Islet precursor cell (in vitro differentiated cells): ENCODE measurements around the gene SZRD1.

Experiments used
- DNase-seq: peaks from one replicate; pipeline ENCODE4 v3.0.0-alpha.2; 2018

SZRD1 gene

DNA sequence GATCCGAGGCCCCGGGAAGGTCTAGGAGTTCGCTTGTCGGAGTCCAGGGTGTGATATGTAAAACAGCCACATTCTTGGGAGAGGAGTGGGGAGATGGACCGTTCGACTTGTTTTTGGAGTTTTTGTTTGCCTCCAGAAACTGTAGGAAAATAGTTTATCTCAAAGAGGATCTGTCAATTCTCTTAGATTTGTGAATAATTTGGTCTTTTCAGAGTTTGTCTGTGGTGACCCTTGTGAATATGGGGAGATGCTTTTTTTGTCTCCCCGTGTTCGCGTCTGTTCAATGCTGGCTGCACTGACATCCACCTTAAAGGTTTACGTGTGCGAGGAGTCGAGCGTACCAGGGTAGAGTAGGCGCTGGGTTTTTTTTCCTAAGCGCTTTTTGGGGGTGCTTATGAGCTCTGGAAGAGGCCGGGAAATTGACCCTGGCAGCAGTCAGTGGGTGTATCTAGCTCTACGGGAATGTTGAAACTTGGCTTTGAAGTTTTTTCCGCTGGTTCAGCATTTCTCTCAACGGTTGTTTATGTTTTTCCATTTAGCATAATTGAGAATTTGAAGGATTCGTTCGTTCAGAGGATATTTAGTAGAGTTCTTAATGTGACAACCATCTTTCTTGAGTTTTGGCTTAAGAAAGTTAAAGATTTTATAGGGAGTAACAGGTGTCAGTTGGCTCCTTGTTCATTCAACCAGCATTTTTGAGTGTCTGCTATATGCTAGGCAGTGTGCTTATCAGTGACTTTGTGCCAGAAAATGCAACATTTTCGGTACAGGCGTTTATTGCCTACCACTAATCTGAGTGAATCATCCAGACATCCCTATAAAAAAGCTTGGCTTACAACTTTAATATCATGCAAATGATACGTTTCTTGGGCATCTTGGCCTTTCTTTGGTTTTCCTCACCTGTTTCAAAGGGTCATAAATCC, 1.2 kb downstream of the SZRD1 start:
- DNase-seq, result no peak

DNA sequence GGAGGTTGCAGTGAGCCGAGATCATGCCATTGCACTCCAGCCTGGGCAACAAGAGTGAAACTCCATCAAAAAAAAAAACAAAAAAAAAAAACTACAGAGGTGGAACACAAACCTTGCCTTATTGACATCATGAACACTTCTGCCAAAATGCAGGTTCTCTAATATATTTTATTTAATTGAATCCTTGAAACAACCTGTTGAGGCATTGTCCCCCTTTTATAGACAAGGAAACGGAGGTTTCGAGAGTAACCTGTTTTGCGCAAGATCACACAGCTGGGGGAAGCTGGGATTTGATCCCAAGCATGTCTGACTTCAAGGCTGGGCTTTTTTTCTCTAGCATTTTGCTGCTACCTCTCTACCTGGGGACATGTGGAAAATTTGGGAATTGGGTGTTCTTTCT, 2.8 kb downstream of the SZRD1 start:
- no peak for DNase-seq

DNA sequence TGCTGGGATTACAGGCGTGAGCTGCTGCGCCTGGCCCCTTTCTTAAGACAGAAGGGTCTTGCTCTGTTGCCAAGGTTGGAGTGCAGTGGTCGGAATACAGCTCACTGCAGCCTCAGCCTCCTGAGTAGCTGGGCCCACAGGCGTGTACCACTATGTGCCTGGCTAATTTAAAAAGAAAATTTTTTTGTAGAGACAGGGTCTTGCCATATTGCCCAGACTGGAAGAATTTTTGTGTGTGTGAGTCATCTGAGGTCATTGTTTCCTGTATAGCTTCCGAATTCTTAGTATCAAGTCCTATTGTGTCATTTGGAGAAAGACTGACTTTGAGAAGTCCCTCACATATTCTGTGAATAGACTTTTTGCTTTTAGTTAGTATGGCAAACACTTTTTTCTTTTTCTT, 4.7 kb downstream of the SZRD1 start:
- DNase-seq, result no peak

DNA sequence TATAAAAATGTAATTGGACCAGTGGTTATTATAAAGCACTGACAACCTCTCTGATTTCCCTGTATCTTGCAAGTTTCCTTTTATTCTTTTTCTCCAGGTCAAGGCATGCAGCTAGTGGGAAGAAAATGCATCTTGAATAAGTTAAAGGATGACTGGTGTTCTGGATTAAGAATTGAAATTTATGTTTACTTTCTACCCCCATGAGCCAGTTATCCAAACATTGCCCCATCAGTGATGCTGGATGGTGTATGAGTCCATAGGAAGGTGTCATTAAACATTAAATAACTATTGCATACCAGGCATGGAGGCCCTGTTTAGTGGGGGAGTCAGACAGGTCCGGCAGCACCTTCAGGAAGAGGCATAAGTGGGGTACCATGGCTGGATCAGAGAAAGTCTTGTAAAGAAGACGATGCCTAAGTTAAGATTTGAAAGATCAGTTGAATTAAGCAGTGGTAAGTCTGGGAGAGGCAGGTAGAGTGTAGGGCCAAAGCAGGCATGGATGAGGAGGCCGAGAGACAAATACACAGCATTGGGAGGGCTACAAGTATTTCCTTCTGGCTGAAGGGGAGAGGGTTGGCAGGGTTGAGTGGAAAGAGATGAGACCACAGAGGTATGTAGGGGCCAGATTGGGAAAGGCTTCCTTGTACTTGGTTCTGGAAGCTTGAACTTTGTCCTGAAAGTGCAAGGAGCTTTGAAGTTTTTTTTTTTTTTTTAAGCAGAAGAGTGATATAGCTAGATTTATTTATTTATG, 5.7 kb downstream of the SZRD1 start:
- no peak for DNase-seq

DNA sequence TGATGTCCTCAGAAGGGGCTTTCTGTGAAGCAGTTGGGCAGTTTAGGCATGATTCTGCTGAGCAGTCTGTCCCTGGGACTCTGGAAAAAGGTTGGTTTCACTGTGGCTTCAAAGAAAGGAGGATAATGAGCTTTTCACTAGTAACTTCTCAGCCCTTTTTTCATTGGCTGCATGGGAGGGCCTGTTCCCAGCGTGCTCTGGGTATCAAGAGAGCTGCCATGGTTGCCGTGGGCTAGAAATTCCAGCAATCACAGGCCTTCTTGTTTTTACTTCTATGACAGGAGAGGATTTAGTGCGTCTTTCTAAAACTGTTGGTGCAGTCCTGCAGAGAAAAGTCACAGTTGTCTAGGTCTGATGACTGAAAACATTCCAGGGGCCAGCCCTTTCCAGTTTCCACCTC, 7.2 kb downstream of the SZRD1 start:
- no peak for DNase-seq

DNA sequence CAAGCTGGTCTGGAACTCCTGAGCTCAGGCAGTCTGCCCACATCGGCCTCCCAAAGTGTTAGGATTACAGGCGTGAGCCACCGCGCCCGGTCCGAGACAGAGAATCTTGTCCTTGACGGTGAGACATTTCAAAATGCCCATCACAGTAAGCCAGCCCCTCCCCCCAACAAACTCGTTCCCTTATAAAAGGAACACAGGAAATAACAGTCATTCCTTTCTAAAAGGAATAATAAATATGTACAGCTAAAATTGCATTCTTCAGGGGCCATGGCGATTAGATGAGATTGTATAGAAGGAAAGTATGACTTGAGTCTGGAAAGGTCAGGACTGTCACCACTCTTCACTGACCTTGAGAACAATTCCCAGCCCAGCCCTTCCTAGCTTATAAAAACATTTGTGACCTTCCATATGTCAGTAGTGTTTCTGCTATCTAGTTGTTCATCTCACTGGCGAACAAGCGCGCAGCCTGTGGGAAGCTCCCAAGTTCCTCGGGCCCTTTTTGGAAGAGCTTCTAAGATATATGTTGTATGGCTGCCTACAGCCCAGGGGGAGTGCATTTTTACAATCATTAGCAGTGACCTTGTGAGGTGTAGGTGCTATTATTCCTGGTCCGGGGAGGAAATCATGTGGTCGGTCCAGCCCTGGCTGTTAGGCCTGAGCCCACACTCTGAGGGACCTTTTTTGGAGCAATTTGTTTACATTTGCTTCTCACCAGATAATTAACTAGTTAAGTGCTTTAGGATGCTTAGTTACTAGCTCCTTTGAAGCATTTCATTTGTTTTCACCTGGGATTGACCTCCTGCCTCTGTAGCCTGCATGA, 8.7 kb downstream of the SZRD1 start:
- DNase-seq, result no peak

DNA sequence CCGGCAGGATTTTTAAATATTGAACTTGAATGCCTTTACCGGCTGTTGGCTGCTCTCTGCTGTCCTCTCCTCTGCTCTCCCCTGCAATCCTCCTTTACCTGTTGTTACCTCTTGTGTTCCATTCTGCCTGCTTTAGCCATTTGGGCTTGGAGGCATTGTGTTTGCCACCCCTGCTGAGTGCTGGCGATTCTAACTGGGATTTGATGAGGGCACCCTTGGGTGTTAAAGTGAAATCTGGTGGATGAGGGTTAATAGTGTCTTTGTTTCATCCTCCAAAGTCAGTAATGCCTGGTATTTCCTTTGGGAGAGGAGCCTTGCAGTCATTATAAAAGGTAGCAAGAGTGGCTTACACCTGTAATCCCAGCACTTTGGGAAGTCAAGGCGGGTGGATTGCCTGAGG, 9.9 kb downstream of the SZRD1 start:
- no peak for DNase-seq

DNA sequence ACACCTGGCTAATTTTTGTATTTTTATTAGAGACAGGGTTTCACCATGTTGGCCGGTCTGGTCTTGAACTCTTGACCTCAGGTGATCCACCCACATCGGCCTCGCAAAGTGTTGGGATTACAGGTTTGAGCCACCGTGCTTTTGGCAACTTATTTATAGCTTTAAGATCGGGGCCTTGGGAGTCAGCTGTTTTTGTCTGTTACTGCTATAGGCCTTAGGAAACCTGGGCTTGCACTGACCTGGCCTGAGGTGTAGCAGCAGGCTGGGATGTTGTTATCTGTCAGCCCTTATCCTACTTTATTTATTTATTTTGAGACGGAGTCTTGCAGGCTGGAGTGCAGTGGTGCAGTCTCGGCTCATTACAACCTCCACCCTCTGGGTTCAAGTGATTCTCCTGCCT, 11.4 kb downstream of the SZRD1 start:
- no peak for DNase-seq

DNA sequence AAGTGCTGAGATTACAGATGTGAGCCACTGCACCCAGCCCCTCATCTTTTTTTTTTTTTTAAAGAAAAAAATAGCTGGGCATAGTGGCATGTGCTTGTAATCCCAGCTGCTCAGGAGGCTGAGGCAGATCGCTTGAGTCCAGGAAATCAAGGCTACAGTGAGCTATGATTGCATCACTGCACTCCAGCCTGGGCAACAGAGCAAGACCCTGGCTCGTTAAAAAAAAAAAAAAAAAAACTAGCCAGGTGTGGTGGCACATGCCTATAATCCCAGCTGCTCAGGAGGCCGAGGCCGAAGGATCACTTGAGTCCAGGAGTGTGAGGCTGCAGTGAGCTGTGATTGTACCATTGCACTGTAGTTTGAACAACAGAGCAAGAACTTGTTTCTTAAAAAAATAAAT, 13.8 kb downstream of the SZRD1 start:
- no peak for DNase-seq

DNA sequence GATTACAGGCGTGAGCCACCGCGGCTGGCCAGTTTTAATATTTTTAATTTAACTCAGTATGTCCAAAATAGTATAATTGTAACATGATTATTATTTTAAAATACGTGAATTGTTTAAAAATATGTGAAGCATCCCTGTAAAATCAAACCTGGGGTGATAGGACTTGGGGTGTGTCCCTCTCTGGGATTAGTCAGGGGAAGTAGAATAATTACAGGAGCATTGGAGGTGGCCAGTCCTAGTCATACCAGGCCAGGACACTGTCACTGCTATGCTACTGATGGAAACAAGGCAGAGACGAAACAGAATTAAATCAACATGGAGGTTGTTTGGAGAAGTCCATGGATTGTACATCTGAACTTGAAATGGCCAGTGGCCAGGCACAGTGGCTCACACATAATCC, 16.8 kb downstream of the SZRD1 start:
- no peak for DNase-seq

DNA sequence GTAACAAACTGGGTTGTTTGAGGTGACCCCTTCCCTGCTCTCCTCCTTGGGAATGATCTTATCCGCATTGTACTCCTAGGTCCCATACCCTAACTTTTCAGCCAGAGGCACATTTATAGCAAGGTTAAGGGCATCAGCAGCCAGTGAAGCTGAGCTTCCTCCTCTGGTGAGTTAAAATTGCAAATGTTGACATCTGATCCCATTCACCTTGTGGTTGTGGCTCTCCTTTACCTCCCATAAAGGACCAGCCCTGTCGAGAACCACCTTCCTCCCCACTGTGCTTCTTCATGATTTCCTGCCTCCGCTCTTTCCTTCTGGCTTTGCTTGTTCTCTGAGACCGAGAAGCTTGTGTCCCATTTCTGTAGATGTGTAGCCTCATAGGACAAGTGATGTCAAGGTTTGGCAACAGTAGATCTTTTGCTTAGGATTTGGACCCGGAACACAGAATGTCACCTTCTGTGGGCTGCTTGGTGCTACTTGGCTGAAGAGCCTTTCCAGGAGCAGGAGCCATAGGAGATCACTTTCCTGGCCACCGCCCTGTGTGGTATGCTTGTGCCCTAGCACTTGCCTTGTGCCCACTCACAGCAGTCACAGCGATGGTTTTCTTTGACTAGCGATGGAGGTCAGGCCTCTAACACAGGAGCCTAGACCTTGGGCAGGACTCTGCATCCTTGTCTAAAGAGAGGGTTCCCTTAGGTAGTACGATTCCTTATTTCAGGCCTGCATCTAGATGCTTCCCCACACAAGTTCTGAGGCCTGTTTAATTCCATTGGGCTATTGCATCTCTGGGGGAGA, 18.8 kb downstream of the SZRD1 start:
- no peak for DNase-seq

DNA sequence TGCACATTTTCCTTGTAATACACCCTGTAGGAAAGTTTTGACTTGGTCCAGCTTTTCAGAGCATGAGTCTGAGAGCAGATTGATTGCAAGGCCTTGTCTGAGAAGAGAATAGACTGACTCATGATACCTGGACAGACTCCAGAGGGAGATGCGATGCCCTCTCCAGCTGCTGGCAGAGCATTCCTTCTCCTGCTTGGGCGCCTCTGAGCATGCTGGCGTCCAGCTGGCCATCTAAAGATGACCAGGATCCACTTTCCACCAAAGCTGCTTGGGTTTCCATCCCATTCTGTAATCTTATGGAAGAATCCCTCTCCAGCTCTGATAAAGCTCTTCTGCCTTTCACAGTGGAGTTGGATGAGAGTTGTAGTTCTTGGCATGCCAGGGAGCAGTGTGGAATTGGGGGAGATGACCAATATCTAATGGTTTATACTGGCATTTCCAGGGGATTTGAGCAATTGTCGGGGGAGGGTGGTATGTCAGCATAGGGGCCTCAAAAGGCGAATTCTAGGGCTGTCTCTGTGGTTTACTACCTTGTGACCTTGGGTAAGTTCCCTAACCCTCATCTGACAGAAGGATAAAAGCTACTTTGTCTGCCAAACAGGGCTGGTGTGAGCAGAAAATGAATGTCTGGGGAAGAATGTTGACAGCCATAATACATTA, 19.5 kb downstream of the SZRD1 start:
- DNase-seq, result no peak

DNA sequence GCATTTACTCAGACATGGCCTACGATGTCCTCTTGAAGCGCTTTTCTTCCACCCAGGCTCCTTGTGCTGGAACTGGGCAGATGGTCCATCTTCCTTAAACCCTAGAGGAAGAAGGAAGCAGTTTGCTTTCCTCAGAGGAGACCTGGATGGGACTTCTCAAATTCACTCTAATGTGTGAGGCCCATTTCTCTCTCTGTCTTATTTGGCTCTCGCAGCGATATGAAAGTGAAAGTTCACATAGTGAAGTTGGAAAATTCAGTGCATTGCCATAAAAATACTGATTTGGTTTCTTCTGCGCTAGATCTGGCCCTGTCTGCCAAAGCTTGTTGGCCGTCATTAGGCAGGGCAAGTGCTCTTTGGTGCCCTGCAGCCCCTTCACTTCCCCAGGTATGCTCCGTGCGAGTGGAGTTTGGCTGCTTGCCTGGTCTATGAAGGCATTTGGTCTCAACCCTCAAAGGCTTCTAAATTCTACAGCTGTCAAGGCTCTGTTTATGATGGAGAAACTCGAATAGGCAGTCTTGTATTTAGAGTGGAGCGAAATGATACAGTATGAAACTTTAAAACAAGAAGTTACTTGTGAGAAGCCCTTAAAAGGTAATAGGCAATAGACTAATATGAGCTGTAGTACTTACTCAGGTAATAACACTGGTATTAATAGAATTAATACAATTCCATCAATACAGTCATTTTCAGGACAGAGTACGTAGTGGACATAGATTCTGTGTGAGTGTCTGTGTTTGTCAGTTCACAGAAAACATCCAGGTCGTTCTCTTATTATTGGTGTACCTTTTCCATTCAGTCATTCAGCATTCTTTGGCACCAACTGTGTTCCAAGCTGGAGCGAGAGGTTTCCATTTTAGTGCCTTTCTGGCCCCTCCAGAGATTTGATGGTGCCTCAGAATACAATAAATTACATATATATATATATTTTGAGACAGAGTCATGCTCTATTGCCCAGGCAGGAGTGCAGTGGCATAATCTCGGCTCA, 20.5 kb downstream of the SZRD1 start:
- no peak for DNase-seq

DNA sequence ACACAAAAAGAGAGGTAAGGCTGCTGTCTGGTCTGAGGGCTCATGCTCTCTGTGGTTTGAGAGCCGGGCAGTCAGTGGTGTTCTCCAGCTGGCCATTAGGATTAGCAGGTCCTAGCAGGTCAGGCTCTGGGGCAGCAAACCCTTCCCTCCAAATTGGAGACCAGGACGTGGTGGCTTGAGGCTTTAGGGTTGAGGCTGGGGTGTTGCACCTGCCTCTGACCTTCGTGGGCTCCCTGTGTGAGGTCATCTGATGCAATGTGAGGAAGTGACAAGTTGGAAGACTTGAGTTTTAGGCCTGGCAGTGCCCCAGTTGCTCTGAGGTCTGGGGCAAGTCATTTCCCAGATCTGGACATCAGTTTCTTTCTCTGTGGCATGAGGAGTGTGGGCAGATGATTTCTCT, 24.4 kb downstream of the SZRD1 start:
- no peak for DNase-seq

DNA sequence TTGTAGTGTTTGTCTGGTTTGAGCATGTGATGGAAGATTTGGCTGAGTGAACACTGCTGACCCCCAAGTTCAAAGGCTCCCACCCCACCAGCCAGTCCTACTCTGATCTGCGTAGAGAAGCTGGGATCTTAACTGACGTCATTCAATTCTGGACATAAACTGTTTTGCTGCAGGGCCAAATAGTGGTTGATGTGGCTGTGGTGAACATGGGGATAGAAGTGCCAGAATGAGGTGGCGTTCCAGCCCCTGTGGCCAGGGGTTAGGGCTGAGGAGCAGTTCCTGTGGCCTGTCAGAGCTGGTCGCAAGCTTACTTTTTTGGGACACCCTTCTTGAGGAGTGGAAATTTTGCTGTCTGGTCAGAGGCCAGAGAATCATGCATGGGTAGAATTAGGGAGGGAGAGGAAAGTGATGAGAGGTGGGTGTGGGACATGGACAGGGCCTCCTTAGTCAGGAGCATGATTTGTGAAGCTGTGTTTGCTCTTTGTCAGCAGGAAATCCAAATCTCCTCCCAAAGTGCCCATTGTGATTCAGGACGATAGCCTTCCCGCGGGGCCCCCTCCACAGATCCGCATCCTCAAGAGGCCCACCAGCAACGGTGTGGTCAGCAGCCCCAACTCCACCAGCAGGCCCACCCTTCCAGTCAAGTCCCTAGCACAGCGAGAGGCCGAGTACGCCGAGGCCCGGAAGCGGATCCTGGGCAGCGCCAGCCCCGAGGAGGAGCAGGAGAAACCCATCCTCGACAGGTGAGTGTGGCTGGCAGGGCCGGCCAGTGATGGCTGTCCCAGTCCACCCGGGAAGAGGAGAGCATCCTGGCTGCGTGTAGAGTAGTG, 25.9 kb downstream of the SZRD1 start:
- no peak for DNase-seq

DNA sequence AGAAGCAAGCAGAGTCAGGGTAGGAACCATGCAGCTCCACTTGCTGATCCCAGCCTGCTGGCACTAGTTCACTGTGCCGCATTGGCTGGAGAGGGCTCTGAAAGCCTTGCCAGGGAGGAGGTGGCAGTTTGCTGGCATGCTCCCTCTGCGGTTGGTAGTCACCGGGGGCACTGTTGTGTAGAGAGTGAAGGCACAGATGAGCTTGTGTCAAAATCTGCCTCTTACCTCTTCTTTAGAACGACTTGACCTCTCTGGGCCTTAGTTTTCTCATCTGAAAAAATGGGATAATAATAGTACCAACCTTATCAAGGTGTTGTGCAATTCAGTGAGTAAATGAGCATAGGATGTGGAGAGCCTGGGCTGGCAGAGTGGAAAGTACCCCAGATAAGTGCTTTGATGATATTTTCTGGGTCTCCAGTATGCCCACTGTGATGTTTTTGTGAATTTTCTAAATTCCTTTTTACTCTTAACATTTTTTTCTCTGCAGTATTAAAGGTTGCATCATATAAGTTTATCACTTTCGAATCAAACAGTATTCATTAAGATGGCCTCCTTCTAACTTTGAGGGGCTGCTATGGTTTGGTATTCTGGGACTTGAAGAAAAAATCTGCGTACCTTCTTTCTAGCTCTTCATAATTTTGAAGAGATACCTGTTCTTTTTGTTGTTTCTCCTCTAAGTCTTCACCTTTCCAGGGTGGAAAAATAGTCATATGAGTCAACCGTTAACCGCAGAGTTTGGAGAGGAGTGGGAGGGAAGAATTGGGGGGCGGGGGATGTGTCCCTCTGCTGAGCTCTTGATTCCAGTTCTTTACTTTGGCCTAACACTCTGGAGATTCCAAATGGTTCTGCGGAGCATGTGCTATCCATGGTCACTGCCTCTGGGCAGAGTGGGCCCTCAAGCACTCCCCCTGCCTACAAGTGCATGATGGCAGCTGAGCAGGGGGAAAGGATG, 26.8 kb downstream of the SZRD1 start:
- DNase-seq, result no peak

DNA sequence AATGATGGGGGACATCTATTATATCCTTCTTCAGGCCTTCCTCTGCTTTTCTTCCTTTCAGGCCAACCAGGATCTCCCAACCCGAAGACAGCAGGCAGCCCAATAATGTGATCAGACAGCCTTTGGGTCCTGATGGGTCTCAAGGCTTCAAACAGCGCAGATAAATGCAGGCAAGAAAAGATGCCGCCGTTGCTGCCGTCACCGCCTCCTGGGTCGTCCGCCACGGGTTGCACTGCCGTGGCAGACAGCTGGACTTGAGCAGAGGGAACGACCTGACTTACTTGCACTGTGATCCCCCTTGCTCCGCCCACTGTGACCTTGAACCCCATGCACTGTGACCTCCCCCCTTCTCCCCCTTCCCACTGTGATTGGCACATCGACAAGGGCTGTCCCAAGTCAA, 27.9 kb downstream of the SZRD1 start:
- no peak for DNase-seq

DNA sequence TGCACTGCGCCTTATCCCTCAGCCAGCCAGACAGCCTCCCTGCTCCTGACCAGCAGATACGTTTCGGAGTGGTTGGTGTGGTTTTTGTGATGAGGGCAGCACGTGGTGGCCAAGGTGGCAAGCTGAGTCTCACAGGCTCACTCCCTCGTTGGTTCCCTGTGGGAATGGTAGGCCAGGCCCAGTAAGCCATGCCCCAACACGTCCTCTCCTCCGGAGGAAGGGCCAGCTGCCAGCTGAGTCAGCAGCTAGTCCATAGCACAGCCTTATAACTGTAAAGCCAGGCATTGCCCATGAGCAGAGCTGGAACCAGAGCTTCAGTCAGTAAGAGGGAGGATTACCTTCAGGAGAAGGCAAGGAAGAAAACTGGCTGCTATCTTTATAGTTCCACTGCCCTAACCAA, 29.5 kb downstream of the SZRD1 start:
- DNase-seq, result no peak

DNA sequence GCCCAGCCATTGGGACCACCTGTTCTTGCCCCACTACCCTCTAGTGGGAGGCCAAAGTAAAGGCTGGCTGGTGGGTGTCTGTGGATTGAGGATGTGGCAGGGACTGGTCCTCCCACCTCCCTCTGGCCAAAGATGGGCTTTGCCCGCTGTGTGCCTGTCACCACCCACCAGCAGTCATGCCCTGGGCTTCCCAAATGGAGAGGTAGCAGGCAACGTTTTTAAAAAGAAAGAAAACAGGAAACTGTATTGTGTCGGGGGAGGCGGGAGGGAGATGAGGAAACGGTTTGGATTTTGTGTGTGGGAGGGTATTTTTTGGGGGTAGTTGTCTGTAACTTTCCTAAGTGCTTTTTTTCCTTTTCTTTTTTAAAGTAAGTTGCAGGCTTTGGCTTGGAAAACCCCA, 30.1 kb downstream of the SZRD1 start:
- no peak for DNase-seq
